Fibroblast of skin of back (primary cell): ENCODE results near the gene PLEKHO2.

Experiments used
- DNase-seq: peaks from one replicate; pipeline ENCODE4 v3.0.0-alpha.2; 2013

PLEKHO2 gene

GRCh38 chr15:64892847-64893403 is 51.2 kb downstream of the PLEKHO2 start:
- DNase-seq: no peak

DNA sequence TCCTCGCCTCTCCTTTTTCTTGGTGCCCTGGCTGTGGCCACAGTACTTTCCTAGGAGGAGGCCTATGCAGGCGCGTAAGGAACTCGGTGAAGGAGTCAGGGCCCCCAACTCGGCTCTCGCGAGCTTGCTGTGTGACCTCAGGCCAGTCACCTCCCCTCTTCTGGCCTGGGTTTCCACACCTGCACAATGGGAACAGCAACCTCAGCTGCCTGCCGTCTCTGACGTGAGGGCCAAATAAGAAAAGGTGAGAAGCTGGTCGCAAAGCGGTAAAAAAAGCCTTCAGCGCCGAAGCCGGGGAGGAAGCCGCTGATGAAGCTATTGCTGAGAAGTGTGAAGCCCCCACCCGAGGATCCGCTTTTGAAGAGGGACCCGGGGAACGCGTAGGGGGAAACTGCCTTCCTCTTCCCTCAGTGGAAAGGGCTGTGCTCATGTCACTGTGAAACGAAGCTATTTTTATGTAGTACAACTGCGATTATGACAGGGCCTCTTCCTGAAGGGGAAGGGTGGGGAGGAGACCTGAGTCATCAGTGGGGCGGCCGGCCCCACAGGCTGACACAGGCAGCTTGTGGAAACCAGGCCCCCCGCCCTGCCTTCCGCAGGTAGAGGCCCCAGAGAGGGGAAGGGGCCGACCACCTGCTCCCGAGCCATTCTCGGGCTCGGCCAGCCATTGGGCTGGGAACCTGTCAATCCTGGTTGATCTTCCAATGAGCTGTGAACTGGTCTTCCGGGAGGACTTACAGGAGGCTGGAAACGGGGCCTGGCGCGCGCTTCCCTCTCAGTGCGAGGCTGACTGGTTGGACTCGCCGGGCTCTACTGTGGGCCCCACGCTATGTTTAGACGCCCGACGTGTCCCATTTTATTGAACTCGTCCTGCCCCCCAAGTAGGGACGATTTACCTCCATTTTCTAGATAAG is 52.0 kb downstream of the PLEKHO2 start:
- peak; percentile 97 for DNase-seq

DNA sequence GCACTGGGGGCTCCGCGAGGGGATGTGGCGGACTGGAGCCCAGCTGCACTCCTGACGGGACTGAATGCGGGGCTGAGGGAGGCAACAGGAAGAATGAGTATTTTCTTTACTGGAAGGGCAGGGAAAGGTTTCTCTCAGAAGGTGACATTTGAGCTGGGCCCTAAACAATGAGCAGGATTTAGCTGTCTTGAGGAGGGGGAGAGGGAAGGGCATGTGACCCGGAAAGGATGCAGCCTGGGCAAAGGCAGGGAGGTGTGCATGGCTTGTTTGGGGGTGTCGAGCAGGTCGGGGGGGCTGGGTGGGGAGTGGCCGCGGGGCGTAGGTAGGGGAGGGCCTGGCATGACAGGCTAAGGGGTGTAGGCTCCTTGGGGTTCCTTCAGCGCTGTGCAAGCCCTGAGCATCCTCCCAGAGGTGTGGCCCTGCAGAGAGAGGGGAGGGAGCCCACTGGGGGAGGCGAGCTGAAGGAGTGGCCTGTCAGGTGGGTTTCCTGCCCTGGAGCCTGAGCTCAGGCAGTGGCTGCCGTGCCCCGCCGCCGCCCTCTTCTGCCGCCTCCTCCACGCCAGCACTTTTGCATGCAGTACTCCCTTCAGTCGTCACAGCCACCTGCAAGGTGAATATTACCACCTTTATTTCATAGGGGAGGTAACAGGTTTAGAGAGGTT is 52.8 kb downstream of the PLEKHO2 start:
- DNase-seq: no peak

DNA sequence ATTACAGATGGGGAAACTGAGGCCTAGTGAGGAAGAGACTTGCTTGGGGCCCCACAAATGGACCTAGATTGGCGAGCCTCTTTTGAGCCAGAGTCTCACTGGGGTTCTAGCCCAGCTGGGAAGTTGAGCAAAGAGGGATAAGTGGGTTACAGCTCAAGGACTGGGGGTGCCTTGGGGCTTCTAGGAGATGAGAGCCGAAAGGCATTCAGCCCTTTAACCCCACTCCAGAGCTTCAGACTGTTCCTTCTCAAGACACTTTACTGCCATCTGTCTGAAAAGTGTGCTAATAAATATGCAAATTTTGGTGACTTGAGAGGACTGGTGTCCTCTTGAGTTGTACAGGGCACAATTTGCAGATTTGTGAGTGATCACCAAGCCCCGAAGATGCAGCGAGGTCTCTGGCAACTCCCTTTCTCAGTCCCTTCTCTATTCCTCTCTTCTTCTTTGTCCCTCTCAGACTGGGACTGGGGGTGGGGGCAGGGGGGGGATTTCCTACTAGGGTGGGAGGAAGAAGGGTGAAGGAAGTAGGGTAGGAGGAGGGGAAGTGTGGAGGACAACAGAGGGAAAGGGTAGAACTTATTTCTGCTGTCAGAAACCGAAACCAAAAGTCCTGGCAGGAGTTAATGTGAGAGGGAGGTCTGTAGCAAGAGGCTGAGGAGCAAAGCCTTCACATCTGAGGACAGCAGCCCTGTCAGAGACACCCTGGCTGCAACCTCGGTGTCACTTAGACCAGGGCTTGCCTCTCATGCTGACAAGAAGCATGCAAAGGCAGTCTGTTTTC is 53.8 kb downstream of the PLEKHO2 start:
- DNase-seq: no peak

GRCh38 chr15:64896371-64897069 is 54.8 kb downstream of the PLEKHO2 start:
- DNase-seq: no peak

- DNase-seq: peak; percentile 81
Observed at GRCh38 chr15:64897345-64897985, 55.8 kb downstream of the PLEKHO2 start.

DNA sequence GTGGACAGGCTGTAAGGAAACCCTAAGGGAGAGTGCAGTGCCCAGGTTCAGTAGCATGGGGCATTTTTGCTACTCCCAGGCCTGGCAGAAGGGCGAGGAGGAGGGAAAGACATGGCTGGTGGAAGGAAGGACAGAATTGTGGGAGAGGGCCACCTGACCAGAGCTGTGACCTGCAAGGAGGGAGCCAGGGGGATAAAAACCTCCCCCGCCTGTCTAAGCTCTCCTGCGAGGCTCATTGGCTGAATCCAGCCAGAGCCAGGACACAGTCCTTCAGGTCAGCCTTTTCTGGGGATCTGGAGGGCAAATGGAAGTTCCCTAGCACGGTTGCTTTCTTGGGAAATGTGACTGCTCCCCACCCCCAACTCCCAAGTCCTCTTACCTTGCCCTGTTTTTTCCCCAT is 56.7 kb downstream of the PLEKHO2 start:
- no peak for DNase-seq

DNA sequence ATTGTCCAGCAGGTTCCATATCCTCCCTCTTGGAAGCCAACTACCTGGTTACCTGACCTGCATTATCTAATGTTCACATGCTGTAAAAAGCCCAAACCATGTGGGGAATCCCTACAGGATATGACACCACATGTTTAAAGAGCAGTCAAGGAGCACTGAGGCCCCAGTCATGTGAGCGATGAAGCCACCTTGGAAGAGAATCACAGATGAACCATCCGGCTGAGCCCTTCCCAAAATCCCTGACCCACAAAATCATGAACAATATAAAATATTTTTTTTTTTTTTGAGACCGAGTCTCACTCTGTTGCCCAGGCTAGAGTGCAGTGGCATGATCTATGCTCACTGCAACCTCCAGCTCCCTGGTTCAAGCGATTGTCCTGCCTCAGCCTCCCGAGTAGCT is 59.4 kb downstream of the PLEKHO2 start:
- no peak for DNase-seq

DNA sequence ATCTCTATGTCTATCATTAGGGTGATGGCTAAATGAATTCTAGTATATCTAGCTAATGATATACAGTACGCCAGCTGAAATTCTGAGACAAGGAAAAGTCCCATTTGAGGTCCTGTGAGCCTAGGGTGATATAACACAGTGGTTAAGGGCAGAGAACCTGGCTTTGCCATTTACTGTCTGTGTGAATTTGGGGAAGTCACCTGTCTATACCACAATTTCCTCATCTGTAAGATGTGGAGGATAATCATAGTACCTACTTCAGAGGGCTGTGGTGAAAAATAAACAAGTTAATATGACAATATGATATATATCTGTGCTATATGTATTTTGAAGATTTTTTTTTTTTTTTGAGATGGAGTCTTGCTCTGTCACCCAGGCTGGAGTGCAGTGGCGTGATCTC is 60.2 kb downstream of the PLEKHO2 start:
- DNase-seq: no peak

- DNase-seq: no peak
Observed at GRCh38 chr15:64902863-64903262, 61.1 kb downstream of the PLEKHO2 start.

DNA sequence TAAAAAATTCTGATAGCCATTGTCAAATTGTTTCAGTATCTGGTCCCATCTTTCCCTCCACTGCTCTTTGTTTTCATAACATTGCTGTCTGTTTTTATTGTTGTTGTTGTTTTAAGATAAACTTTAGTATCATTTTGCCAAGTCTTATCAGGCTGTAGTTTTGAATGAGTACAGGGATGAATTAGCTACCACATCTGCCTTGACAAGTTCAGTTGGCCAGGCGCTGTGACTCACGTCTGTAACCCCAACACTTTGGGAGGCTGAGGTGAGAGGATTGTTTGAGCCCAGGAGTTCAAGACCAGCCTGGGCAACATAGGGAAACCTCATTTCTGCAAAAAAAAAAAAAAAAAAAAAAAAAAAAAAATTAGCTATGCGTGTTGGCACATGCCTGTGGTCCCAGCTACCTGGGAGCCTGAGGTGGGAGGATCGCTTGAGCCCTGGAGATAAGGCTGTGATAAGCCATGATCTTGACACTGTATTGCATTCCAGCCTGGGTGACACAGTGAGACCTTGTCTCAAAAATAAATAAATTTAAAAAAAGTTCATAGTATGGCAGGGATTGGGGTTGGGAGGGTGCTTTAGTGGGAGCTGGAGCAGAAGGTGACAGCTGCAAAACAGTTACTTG is 61.7 kb downstream of the PLEKHO2 start:
- DNase-seq: no peak

GRCh38 chr15:64904189-64904588 is 62.5 kb downstream of the PLEKHO2 start:
- no peak for DNase-seq

- DNase-seq: peak; percentile 77
Observed at GRCh38 chr15:64905119-64905831, 63.6 kb downstream of the PLEKHO2 start.

DNA sequence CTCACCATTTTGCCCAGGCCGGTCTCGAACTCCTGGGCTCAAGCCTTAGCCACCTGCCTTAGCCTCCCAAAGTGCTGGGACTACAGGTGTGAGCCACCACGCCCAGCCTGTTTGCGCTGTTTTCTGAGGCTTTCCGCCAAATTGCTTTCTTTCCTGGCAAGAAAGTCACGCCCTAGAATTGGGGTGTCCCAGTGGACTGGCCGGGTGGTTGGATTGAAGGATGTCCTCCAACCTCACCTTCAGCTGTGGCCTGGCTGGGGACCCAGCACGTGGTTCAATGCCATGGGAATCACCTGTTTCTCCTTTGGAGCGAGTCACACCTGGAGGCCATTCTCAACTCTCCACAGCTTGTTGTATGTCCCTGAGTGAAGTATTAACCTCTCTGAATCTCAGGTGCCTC is 64.2 kb downstream of the PLEKHO2 start:
- DNase-seq: no peak

DNA sequence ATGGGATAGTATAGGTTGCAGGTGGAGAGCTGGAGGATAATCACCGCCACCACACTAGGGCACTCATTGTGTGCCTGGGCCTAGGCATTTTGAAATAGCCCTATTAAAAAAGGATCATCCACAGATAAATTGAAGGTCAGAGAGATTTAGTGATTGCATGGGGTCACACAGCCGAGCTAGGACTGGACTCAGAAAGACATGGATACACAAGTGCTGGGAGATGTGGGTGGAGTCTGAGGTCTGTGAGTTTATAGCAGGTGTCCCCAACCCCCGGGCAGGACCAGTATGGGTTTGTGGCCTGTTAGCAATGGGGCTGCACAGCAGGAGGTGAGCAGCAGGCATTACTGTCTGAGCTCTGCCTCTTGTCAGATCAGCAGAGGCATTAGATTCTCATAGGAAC is 64.7 kb downstream of the PLEKHO2 start:
- DNase-seq: no peak

- DNase-seq: no peak
Observed at GRCh38 chr15:64907991-64908390, 66.3 kb downstream of the PLEKHO2 start.

GRCh38 chr15:64909546-64909945 is 67.8 kb downstream of the PLEKHO2 start:
- no peak for DNase-seq

DNA sequence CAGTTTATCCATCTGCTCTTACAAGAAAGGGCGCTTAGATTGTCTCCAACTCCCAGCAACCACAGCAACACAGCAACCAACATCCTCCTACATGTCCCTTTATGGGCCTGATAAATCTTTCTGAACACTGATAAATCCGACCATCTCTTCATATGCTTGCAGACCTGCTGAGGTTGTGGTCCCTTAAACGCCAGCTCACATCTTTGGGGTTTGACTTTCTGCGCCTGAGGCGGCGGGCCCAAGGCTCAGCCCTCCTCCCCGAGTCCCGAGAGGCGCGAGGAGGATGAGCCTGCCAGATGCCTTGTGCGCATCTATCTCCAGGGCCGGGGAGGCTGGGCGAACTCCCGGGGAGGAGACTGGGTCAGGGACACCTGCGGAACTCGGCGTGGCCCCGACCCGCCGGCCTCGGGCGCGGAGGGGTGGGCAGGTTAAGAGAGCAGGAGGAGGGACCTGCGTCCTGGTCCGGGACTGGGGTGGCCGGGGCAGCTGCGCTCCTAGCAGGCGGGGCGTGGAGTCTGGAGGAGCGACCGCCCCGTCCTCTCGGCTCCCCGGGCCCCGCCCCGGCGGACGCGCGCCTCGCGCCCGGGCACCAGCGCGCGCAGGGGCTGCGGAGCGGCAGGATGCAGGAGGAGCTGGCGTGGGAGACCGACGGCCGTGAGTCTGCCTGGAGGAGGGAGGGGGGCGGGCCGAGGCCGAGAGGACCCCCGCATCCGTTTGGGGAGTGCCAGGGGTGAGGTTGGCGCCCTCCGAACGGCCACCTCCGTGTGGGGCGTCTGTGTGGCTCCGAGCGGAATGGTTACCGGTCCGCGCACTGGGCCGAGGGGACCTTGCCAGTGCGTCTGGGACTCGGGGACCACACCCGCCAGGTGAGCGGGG is 69.8 kb downstream of the PLEKHO2 start, which contains the start of gene ANKDD1A:
Gene ANKDD1A (plus strand): TSS at position 592 of the 876 bp plus-strand sequence. CDS start 29 bp downstream, at position 621.
- peak; percentile 66 for DNase-seq
